IMR-90 (cell line): ENCODE data around the gene KRTAP10-9.

ENCODE experiments used
- BHLHE40 ChIP-seq: fragments of 150-350 bp; IDR thresholded peaks from 2 replicates; pipeline ENCODE4 v1.6.1; 2016; ENCODE audit warnings: mild to moderate bottlenecking, low read depth, low read length
- CEBPB ChIP-seq: IDR thresholded peaks from 2 replicates; pipeline ENCODE4 v1.6.1; 2012; ENCODE audit warnings: low read depth, low read length, improper control_type of control experiment
- CHD1 ChIP-seq: IDR thresholded peaks from 2 replicates; pipeline ENCODE4 v1.6.1; 2012; ENCODE audit warnings: low read depth, low read length, improper control_type of control experiment
- CTCF ChIP-seq: conservative IDR thresholded peaks from 2 replicates; pipeline ENCODE4 v1.5.1; 2012; ENCODE audit warnings: mild to moderate bottlenecking, low read depth, low read length, improper control_type of control experiment
- ELK1 ChIP-seq: fragments of 150-350 bp; IDR thresholded peaks from 2 replicates; pipeline ENCODE4 v1.6.1; 2016; ENCODE audit warnings: low read depth, mild to moderate bottlenecking, low read length, moderate library complexity, borderline replicate concordance
- MAFK ChIP-seq: IDR thresholded peaks from 2 replicates; pipeline ENCODE4 v1.6.1; 2012; ENCODE audit warnings: low read depth, low read length, improper control_type of control experiment
- MAZ ChIP-seq: IDR thresholded peaks from 2 replicates; pipeline ENCODE4 v1.6.1; 2012; ENCODE audit warnings: low read depth, mild to moderate bottlenecking, low read length, improper control_type of control experiment, moderate library complexity, borderline replicate concordance
- POLR2A ChIP-seq: IDR thresholded peaks from 2 replicates; pipeline ENCODE4 v1.6.1; 2012; ENCODE audit warnings: mild to moderate bottlenecking, low read depth, low read length
- RAD21 ChIP-seq: IDR thresholded peaks from 2 replicates; pipeline ENCODE4 v1.6.1; 2012; ENCODE audit warnings: low read length, improper control_type of control experiment
- RFX5 ChIP-seq: IDR thresholded peaks from 2 replicates; pipeline ENCODE4 v1.8.0; 2012; ENCODE audit warnings: low read depth, mild to moderate bottlenecking, low read length, moderate library complexity
- TF ChIP-seq, protein P1 (sequence below): fragments of 150-350 bp; IDR thresholded peaks from 2 replicates; pipeline ENCODE4 v1.6.1; 2017; ENCODE audit warnings: mild to moderate bottlenecking, antibody characterized with exemption, low read length, low read depth

DNA sequence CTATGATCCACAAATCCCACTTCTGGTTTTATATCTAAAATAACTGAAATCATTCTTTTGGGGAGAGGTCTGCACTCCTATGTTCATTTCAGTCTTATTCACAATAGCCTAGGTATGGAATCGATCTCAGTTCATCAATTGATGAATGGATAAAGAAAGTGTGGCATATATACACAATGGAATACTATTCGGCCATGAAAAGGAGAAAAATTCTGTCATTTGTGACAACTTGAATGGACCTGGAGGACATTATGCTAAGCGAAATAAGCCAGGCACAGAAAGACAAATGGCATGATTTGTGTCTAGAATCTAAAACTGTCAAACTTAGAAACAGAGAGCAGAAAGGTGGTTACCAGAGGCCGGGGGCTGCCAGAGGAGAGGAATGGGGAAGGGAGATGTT, 20.4 kb upstream of the KRTAP10-9 start:
- TF ChIP-seq CTCF = no peak
- no peak for TF ChIP-seq POLR2A
- no peak for TF ChIP-seq CEBPB
- TF ChIP-seq MAZ = no peak
- TF ChIP-seq, protein P1, sequence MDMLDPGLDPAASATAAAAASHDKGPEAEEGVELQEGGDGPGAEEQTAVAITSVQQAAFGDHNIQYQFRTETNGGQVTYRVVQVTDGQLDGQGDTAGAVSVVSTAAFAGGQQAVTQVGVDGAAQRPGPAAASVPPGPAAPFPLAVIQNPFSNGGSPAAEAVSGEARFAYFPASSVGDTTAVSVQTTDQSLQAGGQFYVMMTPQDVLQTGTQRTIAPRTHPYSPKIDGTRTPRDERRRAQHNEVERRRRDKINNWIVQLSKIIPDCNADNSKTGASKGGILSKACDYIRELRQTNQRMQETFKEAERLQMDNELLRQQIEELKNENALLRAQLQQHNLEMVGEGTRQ = no peak
- TF ChIP-seq MAFK = no peak
- no peak for TF ChIP-seq RFX5
- no peak for TF ChIP-seq ELK1
- TF ChIP-seq RAD21 = no peak
- no peak for TF ChIP-seq BHLHE40
- TF ChIP-seq CHD1 = no peak
